GM19240 (cell line): ENCODE results near the gene TEC.
"Not testable (repeated sequence)": the region's sequence is repeated elsewhere in the genome, so short reads cannot be mapped to it uniquely, and the experiment has no call there.

Source experiments
- DNase-seq: peaks from one replicate; pipeline ENCODE4 v3.0.0; 2011; ENCODE audit warnings: low spot score; ENCODE audit not compliant: insufficient read length

The TEC gene

DNA sequence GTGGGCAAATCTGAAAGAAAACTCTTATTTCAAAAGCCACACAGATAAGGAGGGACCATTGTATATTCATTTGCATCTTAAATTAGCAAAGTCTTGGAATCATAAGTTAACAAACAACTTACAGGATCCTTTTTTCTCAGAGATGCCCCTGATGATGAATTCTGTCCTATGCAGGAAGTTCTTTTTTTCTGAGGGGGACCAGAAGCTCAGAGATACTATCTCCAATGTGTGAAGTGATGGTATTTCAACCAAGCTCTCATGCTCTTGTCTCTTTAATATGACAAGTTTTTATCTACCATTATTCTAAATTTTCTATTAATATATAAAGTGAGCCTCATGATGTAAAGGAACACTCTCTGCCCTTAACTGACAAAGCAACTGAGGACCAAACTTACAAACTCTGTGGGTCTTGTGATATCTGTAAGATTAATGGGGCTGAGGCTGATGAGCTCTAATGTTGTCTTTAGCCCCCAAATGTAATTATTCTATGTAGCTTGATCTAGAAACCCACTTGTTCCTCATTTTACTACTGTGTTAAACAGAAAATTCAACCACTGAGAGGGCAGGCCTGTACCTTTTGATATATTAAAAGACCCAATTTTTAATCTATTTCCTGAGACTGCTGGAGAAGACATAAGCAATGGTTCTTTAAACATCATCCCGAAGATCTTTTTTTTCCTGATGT lies 27.0 kb downstream of the TEC start:
- no peak for DNase-seq

DNA sequence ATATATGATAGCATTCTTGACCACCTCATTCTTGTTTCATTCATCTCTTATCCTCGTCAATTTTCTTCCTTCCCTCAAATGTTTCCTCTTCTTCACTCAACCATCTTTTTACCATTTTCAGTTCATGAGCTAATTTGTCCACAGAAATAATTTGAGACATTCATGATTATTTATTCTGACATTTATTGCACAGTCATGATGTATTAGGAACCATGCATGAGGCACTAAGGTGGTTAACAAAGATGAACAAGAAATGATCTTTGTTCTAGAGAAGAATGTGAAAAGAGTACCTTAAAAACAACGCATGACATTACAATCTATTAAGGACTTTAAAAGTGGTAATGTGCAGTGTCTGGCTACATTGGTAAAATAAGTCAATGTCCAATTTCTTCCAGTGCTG lies 27.9 kb downstream of the TEC start:
- DNase-seq: no peak

GRCh38 chr4:48237996-48238645 lies 31.5 kb downstream of the TEC start:
- DNase-seq: no peak

DNA sequence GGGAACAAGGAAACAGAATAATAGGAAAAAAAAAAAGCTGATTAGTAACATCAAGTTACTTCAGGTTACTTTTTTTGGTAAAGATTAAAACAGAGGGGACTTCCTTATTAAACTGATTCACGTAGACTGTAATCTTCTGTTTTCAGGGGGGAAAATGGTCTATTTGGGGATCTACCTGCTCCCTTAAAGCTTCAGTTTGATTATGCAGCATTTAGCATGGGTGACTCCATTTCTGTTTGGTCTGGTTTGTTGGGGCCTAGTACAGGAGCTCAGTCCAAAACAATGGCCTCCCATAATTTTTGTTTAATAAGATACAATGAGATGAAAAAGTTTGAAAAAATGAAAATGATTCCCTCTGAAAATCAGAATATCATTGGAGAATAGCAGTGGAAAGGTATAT lies 34.6 kb downstream of the TEC start:
- no peak for DNase-seq

- DNase-seq: no peak
Measured at GRCh38 chr4:48234575-48234974, 35.1 kb downstream of the TEC start.

GRCh38 chr4:48228949-48229348 lies 40.7 kb downstream of the TEC start:
- DNase-seq: no peak

GRCh38 chr4:48227662-48228061 lies 42.0 kb downstream of the TEC start:
- no peak for DNase-seq

DNA sequence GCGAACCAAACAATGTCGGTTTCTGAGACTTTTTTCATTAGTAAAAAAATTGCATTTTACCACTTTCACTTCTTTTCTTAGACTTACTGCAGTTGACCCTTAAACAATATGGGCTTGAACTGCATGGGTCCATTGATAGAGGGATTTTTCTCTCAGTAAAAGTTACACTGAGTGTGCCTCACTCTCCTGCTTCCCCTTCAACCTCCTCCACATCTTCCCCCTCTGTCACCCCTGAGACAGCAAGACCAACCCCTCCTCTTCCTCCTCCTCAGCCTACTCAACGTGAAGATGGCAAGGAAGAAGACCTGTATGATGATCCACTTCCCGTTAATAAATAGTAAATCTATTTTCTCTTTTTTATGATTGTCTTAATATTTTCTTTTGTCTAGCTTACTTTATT lies 43.4 kb downstream of the TEC start:
- no peak for DNase-seq

GRCh38 chr4:48225368-48226141 lies 44.1 kb downstream of the TEC start:
- no peak for DNase-seq

GRCh38 chr4:48224606-48225005 lies 45.0 kb downstream of the TEC start:
- no peak for DNase-seq

DNA sequence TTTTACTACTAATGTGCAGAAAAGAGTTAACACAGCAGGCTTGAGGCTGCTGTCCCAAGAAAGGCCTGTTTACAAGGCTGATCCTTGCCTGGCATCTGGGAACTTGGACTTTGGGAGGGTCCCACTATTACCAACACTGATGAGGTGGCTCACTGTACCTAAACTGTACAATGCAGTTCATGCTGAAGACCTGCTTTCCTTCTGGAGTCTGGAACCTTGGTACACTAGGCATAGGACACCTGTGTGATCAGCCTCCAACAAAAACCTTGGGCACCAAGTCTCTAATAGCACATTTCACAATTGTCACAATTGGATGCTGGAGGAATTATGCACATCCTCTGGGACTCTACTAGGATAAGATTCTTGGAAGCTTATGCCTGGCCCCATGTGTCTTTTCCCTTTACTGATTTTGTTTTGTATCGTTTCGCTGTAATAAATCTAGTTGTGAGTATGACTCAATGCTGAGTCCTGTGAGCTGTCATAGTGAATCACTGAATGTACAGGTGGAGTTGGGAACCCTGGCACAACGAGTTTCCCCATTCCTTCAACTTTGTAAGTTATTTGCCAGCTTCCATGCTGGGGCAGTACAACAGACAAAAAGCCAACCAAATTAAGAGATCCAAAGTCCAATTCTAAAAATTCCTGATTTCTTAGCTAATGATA lies 45.9 kb downstream of the TEC start:
- no peak for DNase-seq

- DNase-seq: no peak
Measured at GRCh38 chr4:48222491-48222890, 47.1 kb downstream of the TEC start.

GRCh38 chr4:48219430-48219829 lies 50.2 kb downstream of the TEC start:
- not testable (repeated sequence) for DNase-seq

DNA sequence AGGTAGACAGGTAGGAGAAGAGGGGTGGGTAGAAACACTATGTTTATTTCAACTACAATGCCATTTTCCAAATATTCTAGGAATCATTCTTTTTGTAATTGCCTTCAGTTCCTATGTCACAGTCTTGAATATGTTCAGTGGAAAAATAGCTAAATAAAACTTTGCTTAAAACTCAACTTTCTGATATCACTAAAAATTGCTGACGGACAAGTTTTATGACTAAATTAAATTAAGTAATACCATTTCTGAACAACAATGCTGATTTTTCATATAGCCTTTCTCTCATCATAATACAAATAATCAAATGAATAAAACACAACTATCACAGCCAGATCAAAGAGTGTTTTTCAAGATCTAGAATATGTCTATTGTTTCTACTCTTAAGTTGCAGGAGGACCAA lies 53.1 kb downstream of the TEC start:
- DNase-seq: no peak

GRCh38 chr4:48215977-48216376 lies 53.7 kb downstream of the TEC start:
- no peak for DNase-seq

DNA sequence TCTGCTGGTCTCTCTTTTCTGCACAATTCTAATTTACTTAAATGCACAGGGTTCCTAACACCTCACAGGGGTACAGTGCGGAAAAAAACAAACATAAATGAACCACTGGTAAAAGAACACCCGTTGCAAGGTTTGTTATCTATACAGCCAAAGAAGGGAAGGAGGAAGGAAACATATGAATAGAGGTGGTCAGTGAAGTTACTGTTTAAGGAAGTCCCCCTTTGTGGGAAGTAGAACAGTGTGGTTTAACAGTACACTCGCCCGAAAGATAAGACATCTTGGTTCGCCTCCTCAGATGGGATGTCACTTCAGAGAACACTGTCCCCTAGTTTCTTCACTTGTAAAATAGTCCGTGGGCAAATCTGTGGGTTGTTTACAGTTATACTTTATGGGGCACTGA lies 57.5 kb downstream of the TEC start:
- DNase-seq: no peak

GRCh38 chr4:48210966-48211328 lies 58.7 kb downstream of the TEC start:
- DNase-seq: no peak

- no peak for DNase-seq
Measured at GRCh38 chr4:48205626-48206025, 64.0 kb downstream of the TEC start.

- DNase-seq: no peak
Measured at GRCh38 chr4:48205107-48205506, 64.5 kb downstream of the TEC start.

DNA sequence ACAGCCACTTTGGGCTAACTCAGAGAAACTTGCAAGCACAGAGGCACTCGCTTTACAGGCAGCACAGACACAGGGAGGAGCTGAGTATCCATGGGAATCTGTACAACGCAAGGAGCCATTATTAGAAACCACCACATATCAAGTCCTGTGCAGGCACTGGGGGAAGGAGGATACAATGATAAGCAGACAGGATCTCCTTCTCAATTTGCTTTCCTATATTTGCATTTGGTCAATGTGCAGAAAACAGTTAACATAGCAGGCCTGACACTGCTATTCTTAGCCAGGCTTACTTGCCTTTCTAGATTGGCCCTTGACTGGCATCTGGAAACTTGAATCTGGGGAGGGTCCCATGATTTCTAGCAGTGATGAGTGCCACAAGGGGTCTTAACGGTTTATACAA lies 65.8 kb downstream of the TEC start:
- no peak for DNase-seq

DNA sequence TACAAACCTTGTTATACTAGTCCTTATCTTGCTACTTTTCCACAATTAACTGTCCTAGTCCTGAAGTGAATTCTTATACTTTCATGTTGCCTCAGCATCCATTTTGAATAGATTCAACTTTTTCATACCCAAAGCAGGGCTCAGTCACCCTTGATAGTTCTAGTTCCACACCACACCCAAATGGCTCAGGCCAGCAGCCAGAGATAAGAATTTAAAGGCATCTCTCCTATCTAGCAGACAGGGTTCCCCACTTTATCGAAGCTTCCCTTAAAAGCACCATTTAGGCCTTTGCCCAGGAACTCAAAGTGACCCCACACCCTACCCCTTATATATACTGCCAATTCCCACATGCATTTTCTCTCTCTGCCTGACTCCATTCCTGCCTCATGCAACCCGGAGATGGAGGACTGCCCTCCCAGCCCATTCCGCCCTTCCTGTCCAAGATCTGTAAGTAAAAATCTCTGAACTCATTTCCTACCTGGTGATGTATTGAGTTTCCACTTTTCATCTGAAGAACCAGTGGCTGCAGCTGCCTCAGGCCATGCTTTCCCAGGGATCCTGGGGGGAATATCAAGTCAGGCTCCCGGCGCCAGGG lies 71.9 kb downstream of the TEC start:
- no peak for DNase-seq
